ENCODE data around the gene OPTC.

- TF ChIP-seq POLR2AphosphoS5 (IDR thresholded peaks at IDR 0.05) (no peak), CTCF (IDR thresholded peaks at IDR 0.05 in 8 of 11, conservative IDR thresholded peaks at IDR 0.05 in 3 of 11) (no peak)
Observed at GRCh38 chr1:203526572-203526971, 32.6 kb downstream of the OPTC start.
